HG03354 (cell line): Measurements from ENCODE around the gene DLG2.

Source experiments
- ATAC-seq: cut with Tn5 transposase; IDR thresholded peaks from one replicate; pipeline ENCODE4 v1.9.1; 2021; ENCODE audit warnings: mild to moderate bottlenecking; ENCODE audit not compliant: unreplicated experiment, poor library complexity, severe bottlenecking

The DLG2 gene

DNA sequence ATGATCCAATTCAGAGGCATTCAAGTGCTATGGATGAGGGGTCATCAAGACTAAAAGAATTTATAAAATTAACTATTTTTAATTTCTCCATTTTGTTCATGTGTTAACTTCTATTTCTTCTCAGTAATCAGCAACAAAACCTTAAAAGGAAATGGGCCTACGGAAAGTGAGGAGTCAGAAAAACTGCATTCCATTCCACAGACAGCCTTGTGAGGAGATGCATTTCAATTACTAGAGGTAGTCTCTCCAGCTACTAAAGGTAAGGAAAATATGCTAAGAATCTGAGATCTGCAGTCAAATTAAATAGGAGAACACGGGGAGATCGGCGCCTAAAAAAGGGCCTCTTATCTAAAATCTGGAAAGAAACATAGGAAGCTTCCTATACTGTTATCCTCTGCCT, 661.7 kb downstream of the DLG2 start:
- ATAC-seq, result no peak

DNA sequence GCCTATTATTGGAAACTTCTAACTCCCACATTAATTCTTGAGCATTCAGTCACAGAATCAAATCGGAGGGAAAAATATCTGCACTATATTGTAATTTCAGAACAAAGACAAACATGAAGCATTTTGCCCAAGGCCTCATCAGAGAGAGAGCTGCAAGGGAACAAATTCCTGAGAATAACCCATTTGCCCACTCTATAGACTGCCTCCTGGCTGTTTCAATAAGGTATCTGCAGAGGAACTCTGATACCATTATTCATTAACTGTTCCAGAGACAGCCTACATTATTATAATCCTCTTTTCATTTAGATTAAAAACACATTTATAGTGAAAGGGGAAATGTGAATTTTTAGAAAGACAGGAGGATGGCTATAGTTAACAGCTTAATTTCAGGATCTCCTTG, 663.9 kb downstream of the DLG2 start:
- ATAC-seq, result no peak

DNA sequence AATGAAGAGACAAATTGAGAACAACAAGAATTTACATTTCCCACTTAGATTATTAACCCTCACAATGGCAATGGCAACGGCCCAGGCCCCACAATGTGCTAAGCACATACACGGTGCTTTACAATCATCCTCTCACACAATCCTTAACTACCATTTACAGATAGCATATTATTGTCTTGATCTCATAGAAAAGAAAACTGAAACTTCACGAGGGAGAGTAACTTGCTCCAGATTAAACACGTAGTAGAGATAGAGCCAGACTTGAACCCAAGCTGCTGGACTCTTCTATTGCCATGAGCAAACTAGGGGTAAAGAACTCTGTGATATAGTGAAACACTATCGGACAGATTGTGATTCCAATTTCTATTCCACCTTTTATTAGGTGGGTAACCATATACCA, 665.1 kb downstream of the DLG2 start:
- no peak for ATAC-seq

DNA sequence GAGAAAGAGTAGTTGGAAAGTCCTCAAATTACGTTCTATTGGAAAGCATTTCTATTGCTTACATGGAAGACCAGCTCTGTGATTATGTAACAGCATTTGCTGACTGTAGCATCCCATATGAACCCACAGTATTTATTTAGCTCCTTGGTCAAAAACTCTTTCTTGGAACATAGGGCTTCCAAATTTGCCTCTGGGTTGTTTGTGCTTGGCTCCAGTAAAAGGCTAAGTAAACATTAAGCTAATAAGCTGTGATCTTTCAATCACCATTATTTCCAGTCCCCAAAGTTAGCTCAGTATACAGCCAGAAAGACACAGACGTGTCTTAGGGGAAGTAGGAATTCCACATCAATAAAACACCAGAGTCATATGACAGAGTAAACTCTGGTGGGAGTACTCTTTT, 668.8 kb downstream of the DLG2 start:
- ATAC-seq, result no peak

DNA sequence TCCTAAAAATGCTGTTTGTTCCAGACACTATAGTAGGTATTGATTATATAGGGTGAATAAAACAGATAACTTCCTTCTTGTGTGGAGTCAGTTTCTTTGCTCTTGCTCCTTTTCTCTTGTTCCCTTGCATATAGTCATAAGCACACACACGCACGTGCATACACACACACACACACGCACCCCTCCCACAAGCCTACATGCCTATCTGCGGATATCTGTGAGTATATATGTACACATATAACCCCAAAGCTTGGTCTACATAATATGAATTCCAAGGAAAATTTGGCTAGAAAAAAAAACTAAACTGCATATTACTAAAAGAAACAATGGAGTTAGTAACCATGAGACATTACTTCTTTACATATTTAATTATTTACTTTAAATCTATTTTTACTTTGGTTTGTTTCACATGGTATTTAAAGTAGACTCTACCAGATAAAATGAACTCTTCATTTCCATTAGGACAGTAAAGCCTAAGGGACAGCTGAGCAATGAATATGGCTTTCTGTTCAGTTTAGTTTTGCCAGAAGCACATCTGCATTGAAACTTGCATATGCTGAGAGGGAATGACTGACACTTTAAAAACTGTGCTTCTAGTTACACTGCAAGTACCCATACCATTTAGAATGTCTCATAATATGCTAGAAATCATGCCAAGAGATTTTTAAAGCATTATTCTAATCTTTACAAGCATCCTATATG, 676.4 kb downstream of the DLG2 start:
- ATAC-seq, result no peak

DNA sequence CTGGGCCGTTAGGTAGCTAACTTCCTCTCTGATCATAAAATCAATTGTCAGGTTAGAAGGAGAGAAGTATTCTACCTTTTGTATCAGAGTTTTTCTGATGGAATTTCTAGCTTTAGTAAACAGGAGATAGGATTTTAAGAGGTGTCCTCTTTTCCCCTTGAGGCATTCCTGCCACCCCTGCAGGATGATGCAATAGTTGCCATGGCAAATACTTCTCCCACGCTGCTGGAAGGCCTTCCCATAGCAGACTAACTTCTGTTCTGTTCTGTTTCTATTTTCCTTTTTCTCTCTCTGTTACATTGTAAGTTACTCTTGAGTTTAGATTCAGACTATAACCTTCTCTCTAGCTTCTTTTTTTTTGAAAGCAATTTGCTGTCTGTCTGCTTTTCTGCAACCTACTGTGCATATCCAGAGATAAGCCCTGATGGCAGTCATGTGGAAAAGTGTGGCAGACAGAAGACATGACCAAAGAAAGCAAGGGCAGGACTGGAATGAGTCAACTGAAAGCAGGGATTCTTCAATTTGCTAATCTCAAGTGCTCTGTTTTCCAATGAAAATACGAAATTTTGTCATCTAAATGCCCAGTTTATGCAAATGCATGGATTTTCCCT, 679.1 kb downstream of the DLG2 start:
- ATAC-seq, result no peak

DNA sequence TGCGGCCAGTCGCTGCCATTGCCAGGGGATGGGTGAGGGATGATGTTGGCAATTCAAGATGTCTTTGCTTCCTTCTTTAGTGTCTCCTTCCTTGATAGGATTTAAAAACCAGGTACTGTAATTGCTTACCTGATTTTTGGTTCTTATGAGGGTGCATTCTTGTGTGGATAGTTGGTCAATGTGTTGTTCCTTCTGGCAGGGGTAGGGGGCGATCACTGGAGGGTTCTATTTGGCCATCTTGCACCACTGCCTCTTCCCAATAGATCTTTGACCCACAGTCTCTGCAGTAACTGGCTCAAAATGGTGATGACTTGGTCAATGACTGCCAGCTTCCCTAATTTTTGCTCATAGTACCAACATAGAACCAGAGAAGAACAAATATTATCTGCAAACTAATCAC, 680.1 kb downstream of the DLG2 start:
- no peak for ATAC-seq

DNA sequence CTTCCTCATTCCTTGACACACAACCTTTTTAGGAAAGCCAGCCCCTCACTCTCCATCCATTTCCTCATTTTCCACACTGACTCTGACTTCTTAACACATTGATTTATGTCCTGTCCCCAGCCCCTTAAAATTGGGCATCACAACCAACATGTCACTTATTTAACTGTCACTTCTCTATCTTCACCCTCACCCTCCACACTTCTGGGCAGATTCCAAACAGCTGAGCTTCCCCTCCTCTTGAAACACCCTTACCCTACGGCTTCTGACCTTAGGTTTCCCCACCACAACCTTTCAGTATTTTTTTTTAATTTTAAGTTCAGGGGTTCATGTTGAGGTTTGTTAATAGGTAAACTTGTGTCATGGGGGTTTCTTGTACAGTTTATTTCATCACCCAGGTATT, 696.3 kb downstream of the DLG2 start:
- ATAC-seq, result no peak

DNA sequence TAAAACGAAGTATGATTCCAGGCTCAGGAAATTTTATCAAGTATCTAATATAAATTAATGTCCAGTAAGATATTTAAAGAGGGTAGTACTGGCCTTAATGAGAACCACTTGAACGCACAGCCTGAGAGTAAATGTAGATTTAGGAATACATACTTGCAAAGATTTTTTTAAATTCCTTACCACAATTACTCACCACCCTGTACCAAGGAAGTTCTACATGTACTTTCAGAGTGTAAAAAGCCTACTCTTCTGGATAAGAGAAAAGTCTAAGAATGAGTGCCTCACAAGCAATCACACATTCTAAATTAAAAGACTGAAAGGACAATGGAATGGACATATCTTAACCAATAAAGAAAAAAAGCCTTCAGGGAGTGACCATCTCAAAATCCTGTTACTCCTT, 697.4 kb downstream of the DLG2 start:
- no peak for ATAC-seq

DNA sequence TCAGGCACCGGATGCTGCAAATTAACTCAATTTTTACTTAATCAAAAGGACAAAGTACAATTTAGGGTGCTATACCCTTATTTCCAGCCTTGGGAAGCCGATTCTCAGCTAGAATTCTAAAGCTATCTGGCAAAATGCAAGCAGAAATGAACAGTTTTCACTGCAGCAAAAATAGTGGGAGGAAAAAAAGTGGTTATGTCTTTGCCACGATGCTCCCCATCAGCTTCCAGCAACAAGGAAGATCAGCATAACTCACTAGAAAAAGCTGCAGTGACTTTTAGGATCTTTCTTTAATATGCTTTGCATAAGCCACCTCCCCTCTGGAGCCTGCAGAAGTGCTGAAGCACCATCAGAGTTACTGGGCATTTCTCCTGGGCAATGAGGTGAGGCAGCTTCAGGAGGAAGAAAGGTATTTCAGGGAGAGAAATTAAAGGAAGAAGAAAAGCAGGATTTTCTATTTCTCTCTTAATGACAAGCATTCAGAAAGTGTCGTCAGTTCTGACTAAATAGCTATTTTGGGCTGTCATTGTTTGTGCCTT, 702.9 kb downstream of the DLG2 start:
- ATAC-seq, result no peak

DNA sequence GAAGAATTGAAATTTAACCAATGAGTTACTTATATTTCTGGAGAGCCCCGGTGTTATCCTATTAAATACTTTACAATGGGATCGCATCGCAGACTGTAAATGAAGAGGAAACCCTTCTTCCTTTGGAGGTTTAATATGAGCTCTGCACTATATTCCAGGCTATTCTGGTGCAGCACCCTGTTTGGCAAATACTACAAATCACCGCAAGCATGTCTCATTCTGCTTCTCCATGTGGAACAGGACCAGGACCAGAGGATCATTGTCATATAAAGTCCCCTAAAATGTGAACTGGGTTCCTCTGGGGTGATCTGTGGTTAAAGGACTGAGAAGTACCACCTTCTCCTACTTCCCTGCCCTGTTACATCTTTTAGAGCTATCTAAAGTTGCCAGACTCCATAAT, 703.7 kb downstream of the DLG2 start:
- ATAC-seq, result no peak

DNA sequence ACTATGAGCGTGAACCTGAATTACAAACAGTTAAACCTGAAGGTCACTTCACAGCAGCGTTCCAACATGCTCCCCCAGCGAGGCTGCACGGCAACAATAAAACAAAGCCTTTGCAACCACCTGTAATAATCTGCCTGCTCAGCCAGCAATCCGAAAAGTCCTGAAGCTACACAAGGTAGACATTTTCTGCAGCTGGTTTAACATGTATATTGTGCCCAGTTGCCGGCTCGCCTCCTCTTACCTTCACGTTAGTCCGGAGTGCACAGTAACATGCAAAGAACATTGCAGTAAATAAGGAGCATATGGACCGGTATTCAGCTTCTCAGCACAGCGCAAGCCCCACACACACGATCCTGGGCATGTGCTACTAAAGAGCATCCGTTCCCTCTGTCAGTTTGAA, 704.3 kb downstream of the DLG2 start:
- ATAC-seq, result no peak

DNA sequence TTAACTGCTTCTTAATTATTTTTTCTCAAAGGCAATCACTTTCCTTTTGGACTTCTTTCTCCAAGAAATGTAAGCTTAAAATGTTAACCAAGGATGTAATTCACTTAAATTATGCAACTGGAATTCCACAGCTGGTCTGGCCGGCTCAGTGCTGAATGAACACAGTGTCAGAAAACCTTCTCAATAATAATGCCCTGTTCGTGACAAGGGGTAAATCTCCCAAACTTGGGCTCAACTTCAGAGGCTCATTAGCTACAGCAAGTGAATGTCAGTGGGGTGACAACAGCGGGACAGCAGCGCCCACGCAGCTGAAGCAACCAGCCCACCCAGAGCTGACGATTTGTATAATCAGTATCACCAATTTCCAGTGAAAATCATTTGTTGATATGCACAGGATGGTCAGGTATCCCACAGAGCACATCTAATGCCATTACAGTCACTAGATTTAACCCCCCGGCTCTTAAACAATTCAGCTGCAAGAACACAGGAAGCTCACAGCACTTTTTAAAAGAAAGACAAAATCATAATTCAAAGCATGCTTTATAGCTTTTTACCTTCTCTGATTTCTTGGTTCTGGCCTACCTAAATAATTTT, 704.8 kb downstream of the DLG2 start:
- no peak for ATAC-seq

DNA sequence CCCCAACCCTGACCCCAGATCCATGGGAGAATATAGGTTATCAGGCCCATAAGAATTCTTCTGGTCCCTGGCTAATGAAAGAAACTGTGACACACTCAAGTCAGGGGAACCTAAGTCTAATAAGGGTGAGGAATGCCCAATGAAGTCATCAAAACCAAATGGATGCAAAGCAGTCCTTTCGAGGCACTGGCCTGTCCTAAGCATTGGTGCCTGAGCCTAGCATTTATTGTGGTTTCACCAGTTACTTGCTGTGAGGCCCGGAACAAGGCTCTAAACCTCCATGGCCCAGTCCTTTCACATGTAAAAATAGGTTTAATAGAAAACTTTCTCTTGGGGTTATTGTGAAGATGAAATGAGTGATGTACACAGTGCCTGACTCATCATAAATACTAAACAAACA, 712.6 kb downstream of the DLG2 start:
- ATAC-seq, result no peak

DNA sequence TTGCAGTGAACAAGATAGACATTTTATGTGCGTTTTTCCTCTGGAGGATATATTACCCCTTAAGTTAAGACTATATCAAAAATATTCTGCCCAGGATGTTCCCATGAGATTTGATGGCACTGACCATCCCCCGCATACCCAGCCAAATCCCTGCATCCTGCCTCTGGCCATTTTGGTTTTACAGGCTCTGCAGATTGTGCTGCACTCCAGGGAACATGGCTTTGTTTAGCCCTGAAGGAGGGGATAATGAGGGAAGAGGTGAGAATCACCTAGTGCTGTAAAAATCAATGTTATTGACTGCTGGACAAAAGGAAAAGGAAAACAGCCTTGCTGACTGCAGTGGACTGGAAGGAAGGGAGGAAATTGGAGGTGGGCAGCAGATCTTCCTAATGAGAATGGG, 717.4 kb downstream of the DLG2 start:
- ATAC-seq, result no peak

DNA sequence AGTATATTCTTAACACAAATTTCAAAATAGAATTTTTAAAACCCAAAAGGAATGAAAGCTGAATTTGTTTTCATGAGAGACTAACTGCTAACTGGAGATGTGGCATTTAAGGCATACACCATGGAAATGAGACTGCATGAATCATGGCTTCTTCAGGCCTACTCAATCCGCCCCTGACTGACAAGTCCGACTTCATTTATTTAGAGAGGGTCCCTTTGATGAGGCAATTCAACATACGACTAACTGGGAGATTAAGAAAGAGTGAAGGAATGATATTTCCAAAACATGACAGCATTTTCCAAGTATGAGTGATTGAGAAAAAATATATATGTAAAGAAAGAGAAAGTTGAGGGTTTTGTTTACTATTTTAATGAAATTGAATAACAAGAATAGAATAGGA, 720.1 kb downstream of the DLG2 start:
- ATAC-seq, result no peak

DNA sequence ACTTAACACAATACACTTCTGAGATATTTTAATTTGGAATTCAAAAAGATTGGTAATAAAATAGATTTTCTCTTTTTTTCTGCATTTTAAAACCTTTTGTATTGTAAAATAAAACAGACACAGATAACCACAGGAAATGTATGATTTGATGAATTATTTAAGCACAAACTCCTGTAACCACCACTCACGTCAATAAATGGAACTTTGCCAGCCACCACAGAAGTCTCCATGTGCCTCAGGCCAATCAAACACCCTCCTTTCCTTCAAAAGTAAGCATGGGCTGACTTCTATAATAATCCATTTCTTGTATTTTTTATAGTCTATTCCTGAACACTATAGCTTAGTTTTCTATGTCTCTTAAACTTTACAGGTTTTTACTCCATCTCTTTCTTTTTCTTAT, 721.7 kb downstream of the DLG2 start:
- no peak for ATAC-seq

DNA sequence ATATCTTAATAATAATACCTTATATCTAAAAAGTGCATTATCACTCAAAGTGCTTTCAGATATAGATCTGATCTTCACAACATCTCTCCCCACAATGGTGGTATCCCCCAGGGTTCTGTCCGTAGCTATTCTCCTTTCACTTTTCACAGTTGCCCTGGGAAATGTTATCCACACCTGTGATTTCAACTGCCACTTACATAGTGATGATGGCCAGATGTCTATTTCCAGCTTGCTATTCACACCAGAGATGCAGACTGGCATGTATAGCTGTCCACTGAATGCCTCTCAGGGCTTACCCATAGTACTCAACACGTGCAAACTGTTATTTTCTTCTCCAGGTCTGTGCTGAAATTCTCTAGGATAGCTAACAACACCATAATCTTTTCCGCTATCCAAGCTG, 724.7 kb downstream of the DLG2 start:
- ATAC-seq, result no peak

DNA sequence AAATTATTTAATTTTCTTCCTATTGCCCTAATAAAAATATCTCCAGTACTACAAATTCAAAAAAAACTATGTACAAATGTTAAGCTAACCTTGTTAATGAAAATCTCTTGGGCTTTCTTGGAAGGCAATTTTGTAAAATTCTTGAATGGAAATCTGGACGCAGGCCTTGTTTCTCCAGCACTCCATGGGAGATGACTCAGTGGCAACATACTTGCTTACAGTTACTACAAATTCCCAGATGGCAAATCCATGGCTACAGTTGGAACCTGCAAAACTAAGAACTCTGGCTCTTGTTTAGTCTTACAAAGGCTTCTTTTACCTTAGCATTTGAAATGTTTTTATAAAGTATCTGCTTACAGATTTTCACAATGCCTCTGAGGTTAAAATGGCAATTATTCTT, 725.2 kb downstream of the DLG2 start:
- ATAC-seq, result no peak

DNA sequence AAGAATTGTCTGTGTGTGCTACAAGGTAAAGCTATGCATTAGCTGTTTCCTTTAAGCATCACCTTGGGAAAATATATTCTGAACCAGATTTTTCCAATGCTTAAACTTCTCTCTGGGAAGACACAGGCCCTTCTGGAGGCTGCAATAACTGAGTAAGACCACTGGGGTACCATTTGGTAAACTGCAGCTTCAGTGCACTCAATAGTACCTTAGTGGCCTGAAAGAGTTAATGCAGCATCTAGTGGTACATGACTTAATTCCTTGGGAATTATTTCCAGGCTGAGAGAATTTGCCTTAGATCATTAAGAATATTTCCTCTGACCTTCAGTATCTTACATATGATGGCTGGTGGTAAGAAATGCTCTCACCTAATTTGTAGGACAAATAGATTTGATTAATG, 727.4 kb downstream of the DLG2 start:
- peak; percentile 84 for ATAC-seq

DNA sequence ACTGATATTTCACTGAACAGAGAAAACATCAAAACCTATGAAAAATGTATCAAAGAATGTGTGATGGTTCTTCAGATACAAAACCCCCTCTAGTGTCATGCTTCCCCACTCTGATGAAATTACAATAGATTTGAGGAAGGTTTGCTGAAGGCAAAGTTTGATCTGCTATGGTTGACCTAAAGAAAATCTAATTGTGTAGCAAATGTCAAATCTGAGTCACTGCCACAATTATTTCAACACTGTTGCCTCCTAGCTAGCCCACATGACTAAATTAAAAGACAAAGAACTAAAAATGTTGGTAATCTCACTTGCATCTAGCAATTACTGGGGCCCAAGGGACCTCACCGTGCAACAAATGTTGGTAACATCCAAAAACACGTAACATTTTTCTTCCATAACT, 728.0 kb downstream of the DLG2 start:
- ATAC-seq, result no peak
